HCT116 (cell line): Measurements from ENCODE around the gene SMTNL1.

Experiments
- CTCF ChIP-seq, 3 experiments: fragments of 200-600 bp in 1 of 3; sonication (generic) in 1 of 3; IDR thresholded peaks in 2 of 3; conservative IDR thresholded peaks in 1 of 3; 2 replicates each; pipeline ENCODE4 v1.5.1; 2012 to 2017; ENCODE audit warnings: low read depth in 2 of 3, low read length in 2 of 3, antibody characterized with exemption in 1 of 3, borderline replicate concordance in 1 of 3, control low read depth in 1 of 3, mild to moderate bottlenecking in 1 of 3, mixed read lengths in 1 of 3, mixed run types in 1 of 3, moderate library complexity in 1 of 3; ENCODE audit not compliant: insufficient read depth in 1 of 3
- EZH2 ChIP-seq: fragments of 200-600 bp; sonication (generic); IDR thresholded peaks from 2 replicates; pipeline ENCODE4 v1.6.1; 2017; ENCODE audit warnings: antibody characterized with exemption, mixed run types
- SRF ChIP-seq: IDR thresholded peaks from 2 replicates; pipeline ENCODE4 v1.6.1; 2012; ENCODE audit warnings: low read depth

DNA sequence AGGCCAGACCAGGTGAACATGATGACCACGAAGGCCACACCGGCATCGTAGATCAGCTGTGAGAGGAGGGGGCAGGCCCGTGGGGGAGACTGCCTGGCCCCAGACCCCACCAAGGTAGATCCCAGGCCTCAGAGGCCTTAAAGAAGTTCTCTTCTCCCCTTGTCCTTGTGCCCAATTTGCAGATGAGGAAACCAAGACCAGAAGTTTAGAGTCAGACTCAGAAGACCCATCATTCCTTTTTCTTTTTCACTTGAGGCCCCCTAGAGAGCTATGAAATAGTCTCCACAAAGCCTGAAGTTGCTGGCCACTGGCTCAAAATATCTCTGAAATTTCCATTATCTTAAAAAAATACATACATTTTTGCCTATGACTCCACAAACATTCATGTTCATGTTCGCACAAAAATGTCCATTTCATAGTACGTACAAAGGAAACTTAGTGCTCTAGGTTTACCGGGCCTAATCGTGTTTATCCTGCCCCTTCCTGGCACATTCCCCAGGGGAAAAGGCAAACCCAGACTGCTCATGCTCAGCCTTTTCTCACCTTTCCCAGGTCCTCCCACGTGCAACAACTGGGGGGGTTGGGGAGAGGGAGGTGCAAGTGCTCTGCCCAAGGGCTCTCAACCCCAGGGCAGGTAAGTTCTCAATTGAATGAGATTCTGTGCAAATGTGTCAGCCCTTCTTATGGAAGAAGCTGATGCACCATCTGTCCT is 41.1 kb upstream of the SMTNL1 start:
- TF ChIP-seq CTCF (IDR thresholded peaks at IDR 0.05 in 2 of 3, conservative IDR thresholded peaks at IDR 0.05 in 1 of 3; ENCODE audit: borderline replicate concordance in 1 of 3, insufficient read depth in 1 of 3, low read depth in 2 of 3, low read length in 2 of 3) (no peak), EZH2 (no peak), SRF (no peak)
